T47D (cell line): Measurements from ENCODE around the gene GABRB1.
"Not testable (repeated sequence)": the region's sequence is repeated elsewhere in the genome, so short reads cannot be mapped to it uniquely, and the experiment has no call there.

ENCODE experiments used
- DNase-seq, 2 experiments: peaks; one replicate each; pipeline versions ENCODE4 v3.0.0 to v3.0.0-alpha.2; 2011 to 2012; ENCODE audit warnings: low read depth in 1 of 2, low spot score in 1 of 2
- JUND ChIP-seq: IDR thresholded peaks from 2 replicates; pipeline ENCODE4 v1.6.1; 2012; ENCODE audit warnings: low read depth
- in situ Hi-C: cut with HindIII; loops from 2 replicates; pipeline ENCODE4 v1.10.0; 2016; ENCODE audit warnings: low sequenced_read_pairs, low pct_unique_long_range_greater_than_20kb

Gene GABRB1

DNA sequence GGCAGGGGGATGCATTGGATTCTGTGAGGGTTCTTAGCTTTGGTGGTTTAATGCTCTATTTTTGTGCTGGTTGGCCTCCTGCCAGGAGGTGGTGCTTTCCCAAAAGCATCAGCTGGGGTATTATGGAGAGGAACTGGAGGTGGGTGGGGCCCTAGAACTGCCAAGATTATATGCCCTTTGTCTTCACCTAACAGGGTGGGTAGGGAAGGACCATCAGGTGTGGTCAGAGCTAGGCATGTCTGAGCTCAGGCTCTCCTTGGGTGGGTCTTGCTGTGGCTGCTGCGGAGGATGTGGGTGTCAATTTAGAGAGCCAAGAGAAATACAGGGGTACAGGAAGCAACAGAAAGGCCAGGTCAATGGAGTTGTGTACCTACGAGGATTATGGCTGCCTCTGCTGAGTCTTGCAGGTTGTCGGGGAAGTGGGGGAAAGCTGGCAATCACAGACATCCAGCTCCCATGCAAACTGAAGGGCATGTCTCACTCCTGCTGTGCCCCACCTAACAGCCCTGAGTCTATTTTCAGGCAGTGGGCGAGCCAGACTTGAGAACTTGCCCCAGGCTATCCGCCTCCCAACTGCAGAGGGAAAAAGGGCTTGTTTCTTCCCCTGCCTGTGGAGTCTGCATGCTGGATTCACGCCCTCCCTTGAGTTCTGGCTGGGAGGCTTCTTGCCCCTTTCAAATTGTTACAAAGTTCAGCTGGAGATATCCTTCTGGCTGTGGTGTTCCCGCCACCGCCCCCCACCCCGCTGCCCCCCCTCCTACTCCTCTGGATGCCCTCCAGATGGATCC is 220.2 kb downstream of the GABRB1 start:
- no peak for DNase-seq
- in situ Hi-C loops = no loop called here
- TF ChIP-seq JUND = no peak

DNA sequence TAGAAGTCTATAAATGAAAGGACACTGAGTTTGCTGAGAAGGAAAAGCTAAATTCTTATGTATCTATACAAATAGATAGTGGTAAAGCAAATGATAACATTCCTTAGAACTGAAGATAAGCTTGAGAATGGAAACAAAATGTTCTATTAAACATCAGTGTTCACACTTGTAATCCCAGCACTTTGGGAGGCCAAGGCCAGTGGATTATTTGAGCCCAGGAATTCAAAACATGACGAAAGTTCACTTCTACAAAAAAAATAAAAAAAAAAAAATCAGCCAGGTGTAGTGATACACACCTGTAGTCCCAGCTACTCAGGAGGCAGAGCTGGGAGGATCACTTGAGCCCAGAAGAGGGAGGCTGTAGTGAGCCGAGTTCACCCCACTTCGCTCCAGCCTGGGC is 232.4 kb downstream of the GABRB1 start:
- no peak for TF ChIP-seq JUND
- in situ Hi-C loops = no loop called here
- DNase-seq = no peak

- TF ChIP-seq JUND = no peak
- in situ Hi-C loops = no loop called here
- DNase-seq = no peak
These were observed 239.0 kb downstream of the GABRB1 start for GRCh38 chr4:47270201-47270888.

DNA sequence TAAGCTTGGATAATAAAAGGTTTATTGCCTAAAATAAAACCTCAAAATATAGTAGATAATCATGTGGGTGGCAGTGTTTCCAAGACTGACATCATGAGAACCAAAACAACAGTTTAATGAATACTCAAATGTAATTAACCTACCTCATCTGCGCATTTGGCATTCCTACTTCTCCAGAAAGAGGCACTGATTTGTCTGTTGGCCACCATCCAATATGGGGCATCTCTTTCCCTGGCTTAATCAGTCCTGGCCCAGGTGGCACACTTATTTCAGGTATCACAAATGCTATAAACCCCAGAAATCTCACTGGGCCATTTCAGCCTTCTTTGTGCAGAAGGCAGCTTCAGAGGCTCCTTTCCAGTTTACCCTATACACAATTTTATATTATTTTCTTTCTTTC is 239.9 kb downstream of the GABRB1 start:
- DNase-seq = no peak
- TF ChIP-seq JUND = no peak
- in situ Hi-C loops = no loop called here

GRCh38 chr4:47274901-47275300 is 243.5 kb downstream of the GABRB1 start:
- in situ Hi-C loops = no loop called here
- no peak for DNase-seq

DNA sequence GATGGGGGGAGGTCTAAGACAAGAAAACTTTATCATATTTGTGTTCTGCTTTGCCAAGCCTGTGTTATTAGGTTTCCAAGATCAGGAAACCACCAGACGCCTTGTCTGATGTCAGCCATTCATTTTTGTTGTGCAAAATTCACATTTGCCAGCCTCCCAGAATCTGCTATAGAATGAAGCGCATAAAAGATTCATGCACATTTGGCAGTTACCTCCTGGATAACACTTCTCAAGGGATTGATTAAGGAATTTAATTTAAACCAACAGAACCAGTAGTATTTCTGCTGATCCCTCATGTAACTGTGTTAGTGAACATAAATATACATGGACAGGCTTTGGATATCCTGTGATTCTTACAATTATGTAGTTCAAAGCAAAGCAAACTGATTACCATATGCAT is 244.2 kb downstream of the GABRB1 start:
- in situ Hi-C loops = no loop called here
- TF ChIP-seq JUND = no peak
- DNase-seq = no peak

More at GRCh38 chr4:47274901-47275300, 243.5 kb downstream of the GABRB1 start:
- TF ChIP-seq JUND = no peak

GRCh38 chr4:47278631-47279030 is 247.3 kb downstream of the GABRB1 start:
- in situ Hi-C loops = no loop called here
- DNase-seq = no peak
- no peak for TF ChIP-seq JUND

GRCh38 chr4:47287735-47288134 is 256.4 kb downstream of the GABRB1 start:
- TF ChIP-seq JUND = no peak
- in situ Hi-C loops = no loop called here
- no peak for DNase-seq

DNA sequence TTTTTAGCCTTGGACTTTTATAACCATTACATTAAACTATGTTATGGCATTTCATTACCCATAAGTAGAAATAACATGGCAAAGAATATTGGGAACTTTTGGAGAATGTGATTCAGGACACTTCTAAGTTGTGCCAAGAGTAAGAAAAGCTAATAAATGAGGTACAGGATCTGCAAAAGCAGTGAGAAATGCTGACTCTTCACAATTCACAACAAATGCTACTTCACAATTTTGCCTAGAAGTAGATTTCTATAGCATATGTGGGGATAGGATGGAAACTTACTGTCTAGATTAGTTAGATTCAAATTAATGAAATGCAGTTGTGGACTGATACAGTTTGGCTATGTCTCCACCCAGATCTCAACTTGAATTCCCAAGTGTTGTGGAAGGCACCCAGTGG is 258.4 kb downstream of the GABRB1 start:
- no peak for TF ChIP-seq JUND
- no peak for DNase-seq
- in situ Hi-C loops = no loop called here

DNA sequence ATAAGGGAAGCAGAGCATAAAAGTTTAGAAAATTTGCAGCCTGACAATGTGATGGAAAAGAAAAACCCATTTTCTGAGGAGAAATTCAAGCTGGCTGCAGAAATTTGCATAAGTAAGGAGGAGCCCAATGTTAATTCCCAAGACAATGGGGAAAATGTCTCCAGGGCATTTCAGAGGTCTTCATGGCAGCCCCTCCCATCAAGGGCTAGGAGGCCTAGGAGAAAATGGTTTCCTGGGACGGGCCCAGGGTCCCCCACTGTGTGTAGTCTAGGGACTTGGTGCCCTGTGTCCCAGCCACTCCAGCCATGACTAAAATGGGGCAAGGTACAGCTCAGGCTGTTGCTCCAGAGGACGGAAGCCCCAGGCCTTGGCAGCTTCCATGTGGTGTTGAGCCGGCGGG is 259.5 kb downstream of the GABRB1 start:
- DNase-seq, in situ Hi-C loops: not testable (repeated sequence)

DNA sequence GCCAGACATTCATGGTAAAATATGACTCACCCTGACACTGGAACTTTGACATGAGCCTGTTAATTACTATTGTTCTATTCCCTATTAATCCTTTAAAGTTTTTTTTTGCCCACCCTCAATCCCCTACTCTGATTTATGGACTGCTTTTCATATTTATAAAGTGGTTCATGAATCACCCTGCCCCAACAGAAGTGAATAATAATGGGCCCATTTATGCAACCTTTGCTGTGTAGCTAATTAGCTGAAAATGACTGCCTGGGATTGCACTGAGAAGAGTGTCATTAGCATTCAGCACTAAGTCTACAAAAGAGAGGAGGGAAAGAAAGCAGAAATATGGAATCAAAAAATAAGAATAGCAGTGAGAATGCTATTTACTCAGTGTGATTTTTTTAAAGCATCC is 277.8 kb downstream of the GABRB1 start:
- DNase-seq = no peak
- no peak for TF ChIP-seq JUND
- in situ Hi-C loops = no loop called here

DNA sequence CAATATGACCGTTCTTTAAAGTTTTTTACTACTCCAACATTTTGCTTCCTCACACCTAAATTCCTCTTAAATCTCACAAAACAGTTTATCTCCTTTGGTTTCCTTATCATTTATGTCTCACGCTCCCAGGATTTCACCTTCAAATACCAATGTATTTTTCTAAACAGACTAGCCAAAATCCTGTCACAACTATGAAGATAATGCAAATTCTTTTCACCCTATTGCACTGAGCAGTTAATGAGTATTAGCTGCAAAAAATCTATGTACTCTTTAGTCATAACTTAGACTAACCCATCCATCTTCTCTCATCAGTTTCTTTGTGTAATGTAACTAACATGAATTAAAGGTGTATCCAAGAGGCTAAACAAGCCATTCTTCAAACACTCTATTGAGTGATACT is 280.8 kb downstream of the GABRB1 start:
- in situ Hi-C loops = no loop called here
- no peak for DNase-seq
- TF ChIP-seq JUND = no peak

DNA sequence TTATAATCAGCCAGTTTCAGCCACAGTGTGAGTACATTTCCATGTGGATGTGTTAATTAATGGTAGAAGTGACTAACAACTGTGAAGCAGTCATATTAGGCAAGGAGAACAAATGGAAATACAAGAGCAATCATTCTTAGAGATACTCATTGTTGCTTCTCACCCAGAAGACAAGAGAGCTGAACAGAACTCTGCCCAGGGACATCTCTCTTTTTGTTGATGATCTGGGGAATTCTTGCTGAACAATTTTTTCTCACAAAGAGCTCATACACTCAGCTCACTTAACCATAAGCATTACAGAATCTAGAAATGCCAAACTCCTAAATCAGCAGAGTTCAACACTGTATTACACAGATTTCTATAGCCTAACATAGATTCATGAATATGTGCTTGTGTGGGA is 282.0 kb downstream of the GABRB1 start:
- TF ChIP-seq JUND = no peak
- DNase-seq = no peak
- in situ Hi-C loops = no loop called here
